Measurements from ENCODE around the gene DBX1. TPM values are rescaled to one million over a fixed set of nuclear protein-coding genes. Genes with fewer than 3 reads are reported as not detected.
A peak's percentile ranks its signal among the peaks of the same experiment; 100 is the strongest.

DBX1 gene
- polyA plus RNA-seq, 1 experiment: not detected

- H3K36me3 ChIP-seq (ENCODE audit: control insufficient read depth, insufficient read depth, low read length): peaks cover 5% of the 10 kb centered on the region
- DNase-seq (ENCODE audit: low read depth): no peak
- no peaks in the 10 kb centered on the region for H3K27me3 ChIP-seq (ENCODE audit: control insufficient read depth, insufficient read depth, low read length)
- no peak for TF ChIP-seq CTCF (IDR thresholded peaks at IDR 0.05; ENCODE audit: insufficient read depth, low read depth, low read length)
- CTCF ChIA-PET: interaction anchor here (0.6 to 4.6 kb wide), 32 partner anchors 8 to 1664 kb away, joined by 3 to 52 read pairs (median 4); no protein-coding TSS in a partner anchor
- POLR2A ChIA-PET: no interaction called here
- no peak overlapping the region for H3K4me3 ChIP-seq (ENCODE audit: low read depth, low read length)
These were observed 48.4 kb downstream of the DBX1 start for GRCh38 chr11:20111871-20112270.

- ChIA-PET POLR2A (no interaction called here), CTCF (interaction anchor here (0.5 to 4.6 kb wide), 35 partner anchors 8 to 1663 kb away, joined by 3 to 52 read pairs (median 5); no protein-coding TSS in a partner anchor)
- H3K36me3 ChIP-seq (ENCODE audit: control insufficient read depth, insufficient read depth, low read length): peaks cover 5% of the 10 kb centered on the region
- H3K27me3 ChIP-seq (ENCODE audit: control insufficient read depth, insufficient read depth, low read length): no peaks in the 10 kb centered on the region
- no peak overlapping the region for H3K4me3 ChIP-seq (ENCODE audit: low read depth, low read length)
- peak; percentile 91 for TF ChIP-seq CTCF (IDR thresholded peaks at IDR 0.05; ENCODE audit: insufficient read depth, low read depth, low read length)
- DNase-seq (ENCODE audit: low read depth): peak; percentile 98
These were observed 49.2 kb downstream of the DBX1 start for GRCh38 chr11:20110908-20111669.

- Histone ChIP-seq H3K27me3 (ENCODE audit: control insufficient read depth, insufficient read depth, low read length) (no peaks in the 10 kb centered on the region), H3K36me3 (ENCODE audit: control insufficient read depth, insufficient read depth, low read length) (peaks cover 8% of the 10 kb centered on the region), H3K4me3 (ENCODE audit: low read depth, low read length) (no peak overlapping the region)
- ChIA-PET POLR2A (no interaction called here), CTCF (interaction anchor here (1.0 to 4.6 kb wide), 16 partner anchors 9 to 175 kb away, joined by 3 to 52 read pairs (median 8); no protein-coding TSS in a partner anchor)
- DNase-seq (ENCODE audit: low read depth): no peak
- no peak for TF ChIP-seq CTCF (IDR thresholded peaks at IDR 0.05; ENCODE audit: insufficient read depth, low read depth, low read length)
These were observed 50.4 kb downstream of the DBX1 start for GRCh38 chr11:20109731-20110445.

Other genes with a start within 250 kb of the DBX1 start
- 20.2 and 34.6 TPM in 2 replicates for gene HTATIP2, start 203.2 kb upstream of the DBX1 start, polyA plus RNA-seq (2011; rRNA removed)
- gene PRMT3, start 227.2 kb upstream of the DBX1 start, polyA plus RNA-seq (2011; rRNA removed): 5.6 and 11.4 TPM in 2 replicates